Esophagus muscularis mucosa (tissue), 4 donors: Measurements from ENCODE around the gene ENOSF1. TPM values are rescaled to one million over a fixed set of nuclear protein-coding genes. Genes with fewer than 3 reads are reported as not detected.
"Not testable (repeated sequence)": the region's sequence is repeated elsewhere in the genome, so short reads cannot be mapped to it uniquely, and the experiment has no call there.

ENCODE experiments used
- DNase-seq: peaks from one replicate; pipeline ENCODE4 v3.0.0-alpha.2; 2017; ENCODE audit errors: extremely low spot score
- H3K27ac ChIP-seq, 4 donors: fragments of 200-600 bp; sonication (generic); replicated peaks in 1 of 4; 1 replicate in 3 of 4; 2 replicates in 1 of 4; pipeline ENCODE4 v1.5.1; 2016 to 2019; ENCODE audit warnings: mild to moderate bottlenecking in 1 of 4
- H3K27me3 ChIP-seq, 4 donors: fragments of 200-600 bp; sonication (generic); one replicate each; pipeline versions ENCODE4 v1.5.1 to v1.6.0; 2016 to 2019
- H3K36me3 ChIP-seq, 4 donors: fragments of 200-600 bp; sonication (generic); one replicate each; pipeline ENCODE4 v1.5.1; 2016 to 2019
- H3K4me1 ChIP-seq, 4 donors: fragments of 200-600 bp; sonication (generic); one replicate each; pipeline ENCODE4 v1.5.1; 2016 to 2019
- H3K4me3 ChIP-seq, 4 donors: fragments of 200-600 bp; sonication (generic); 1 replicate in 2 of 4; 2 replicates in 2 of 4; pipeline ENCODE4 v1.5.1; 2016 to 2019; ENCODE audit warnings: mild to moderate bottlenecking in 4 of 4, moderate library complexity in 1 of 4
- H3K9me3 ChIP-seq, 4 donors: fragments of 200-600 bp; sonication (generic); 1 replicate in 3 of 4; 2 replicates in 1 of 4; pipeline ENCODE4 v1.5.1; 2016 to 2019
- EP300 ChIP-seq: sonication (generic); formaldehyde crosslinking; IDR thresholded peaks from one replicate; pipeline ENCODE4 v1.6.1; 2017; ENCODE audit warnings: antibody characterized with exemption
- POLR2A ChIP-seq: fragments of 450-650 bp; IDR thresholded peaks from one replicate; pipeline ENCODE4 v1.6.1; 2017; ENCODE audit warnings: antibody characterized with exemption, moderate library complexity, mild to moderate bottlenecking, low read depth
- POLR2AphosphoS5 ChIP-seq, 2 donors: sonication (generic); formaldehyde crosslinking; IDR thresholded peaks; one replicate each; pipeline ENCODE4 v1.6.1; 2017; ENCODE audit warnings: antibody characterized with exemption in 2 of 2
- WGBS: methylation state at CpG from one replicate; pipeline ENCODE4 v1.1.5; 2018; 5-methylcytosine and 5-hydroxymethylcytosine counted together
- intact Hi-C: fragments of 100-400 bp; cut with DNase I; formaldehyde crosslinking; loops from one replicate; pipeline ENCODE4 v1.15.1; 2023
- total RNA-seq, 4 donors: library from RNA; depleted of rRNA; stranded (reverse); fragments of >200 nt; gene quantifications; one replicate each; pipeline versions ENCODE4 v1.1.0 to v1.2.1, GENCODE V29; 2016
- TF ChIP-seq, protein P1 (sequence below), 3 experiments: fragments of 200-600 bp in 2 of 3; fragments of 450-650 bp in 1 of 3; sonication (generic) in 2 of 3; IDR thresholded peaks; one replicate each; pipeline ENCODE4 v1.5.1; 2017 to 2019; ENCODE audit warnings: antibody characterized with exemption in 3 of 3, mild to moderate bottlenecking in 2 of 3, moderate library complexity in 1 of 3

Gene ENOSF1, protein sequence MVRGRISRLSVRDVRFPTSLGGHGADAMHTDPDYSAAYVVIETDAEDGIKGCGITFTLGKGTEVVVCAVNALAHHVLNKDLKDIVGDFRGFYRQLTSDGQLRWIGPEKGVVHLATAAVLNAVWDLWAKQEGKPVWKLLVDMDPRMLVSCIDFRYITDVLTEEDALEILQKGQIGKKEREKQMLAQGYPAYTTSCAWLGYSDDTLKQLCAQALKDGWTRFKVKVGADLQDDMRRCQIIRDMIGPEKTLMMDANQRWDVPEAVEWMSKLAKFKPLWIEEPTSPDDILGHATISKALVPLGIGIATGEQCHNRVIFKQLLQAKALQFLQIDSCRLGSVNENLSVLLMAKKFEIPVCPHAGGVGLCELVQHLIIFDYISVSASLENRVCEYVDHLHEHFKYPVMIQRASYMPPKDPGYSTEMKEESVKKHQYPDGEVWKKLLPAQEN
- total RNA-seq = 10 to 100 TPM; 21.6 to 53.2 (median 26.1) TPM

DNA sequence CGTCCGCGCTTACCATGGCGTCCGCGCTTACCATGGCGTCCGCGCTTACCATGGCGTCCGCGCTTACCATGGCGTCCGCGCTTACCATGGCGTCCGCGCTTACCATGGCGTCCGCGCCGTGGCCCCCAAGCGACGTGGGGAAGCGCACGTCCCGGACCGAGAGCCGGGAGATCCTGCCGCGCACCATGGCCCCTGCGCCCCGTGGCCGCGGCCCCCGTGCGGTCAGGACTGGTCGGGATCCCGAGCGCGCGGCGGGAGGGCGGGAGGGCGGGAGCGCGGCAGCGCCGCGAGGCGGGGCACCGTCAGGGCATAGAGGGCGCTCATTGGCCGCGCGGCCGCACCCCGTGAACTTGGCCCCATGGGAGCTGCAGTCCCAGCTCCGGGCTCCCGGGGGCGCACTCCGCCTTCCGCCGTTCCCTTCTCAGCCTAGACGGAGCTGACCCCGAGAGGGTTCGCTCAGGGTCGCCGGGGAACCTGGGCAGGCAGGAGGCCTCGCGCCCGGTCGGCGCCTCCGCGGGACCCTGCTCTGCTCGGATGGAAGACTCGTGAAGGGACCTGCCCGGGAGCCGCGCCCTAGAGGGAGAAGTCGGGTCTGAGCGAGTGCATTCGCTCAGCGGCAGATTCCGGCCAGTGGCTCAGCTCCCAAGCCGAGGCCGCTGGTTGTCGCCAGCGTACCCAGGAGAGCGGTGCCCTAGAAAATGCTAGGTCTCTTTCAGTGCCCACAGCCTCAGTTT is at the start of gene ENOSF1:
Gene ENOSF1 (minus strand): TSS at position 230 of the 734 bp plus-strand sequence. CDS start 43 bp downstream, at position 187.
- H3K4me1 ChIP-seq = peaks cover 10 to 30% (median 23%) of the 10 kb centered on the region in 4 donors
- peak within 1 kb of the TSS; percentile 61 to 73 (median 70) for H3K4me3 ChIP-seq
- TF ChIP-seq, protein P1, sequence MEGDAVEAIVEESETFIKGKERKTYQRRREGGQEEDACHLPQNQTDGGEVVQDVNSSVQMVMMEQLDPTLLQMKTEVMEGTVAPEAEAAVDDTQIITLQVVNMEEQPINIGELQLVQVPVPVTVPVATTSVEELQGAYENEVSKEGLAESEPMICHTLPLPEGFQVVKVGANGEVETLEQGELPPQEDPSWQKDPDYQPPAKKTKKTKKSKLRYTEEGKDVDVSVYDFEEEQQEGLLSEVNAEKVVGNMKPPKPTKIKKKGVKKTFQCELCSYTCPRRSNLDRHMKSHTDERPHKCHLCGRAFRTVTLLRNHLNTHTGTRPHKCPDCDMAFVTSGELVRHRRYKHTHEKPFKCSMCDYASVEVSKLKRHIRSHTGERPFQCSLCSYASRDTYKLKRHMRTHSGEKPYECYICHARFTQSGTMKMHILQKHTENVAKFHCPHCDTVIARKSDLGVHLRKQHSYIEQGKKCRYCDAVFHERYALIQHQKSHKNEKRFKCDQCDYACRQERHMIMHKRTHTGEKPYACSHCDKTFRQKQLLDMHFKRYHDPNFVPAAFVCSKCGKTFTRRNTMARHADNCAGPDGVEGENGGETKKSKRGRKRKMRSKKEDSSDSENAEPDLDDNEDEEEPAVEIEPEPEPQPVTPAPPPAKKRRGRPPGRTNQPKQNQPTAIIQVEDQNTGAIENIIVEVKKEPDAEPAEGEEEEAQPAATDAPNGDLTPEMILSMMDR (IDR thresholded peaks at IDR 0.05) = peak; percentile 71 to 87 (median 85)
- TF ChIP-seq POLR2A = no peak
- TF ChIP-seq EP300 = no peak
- TF ChIP-seq POLR2AphosphoS5 (IDR thresholded peaks at IDR 0.05) = peak; percentile 59 to 82
- H3K27me3 ChIP-seq = no peaks in the 10 kb centered on the region
- H3K27ac ChIP-seq = peak within 1 kb of the TSS; percentile 80 to 90 (median 86)
- intact Hi-C loops = no loop called here
- peak; percentile 93 for DNase-seq
- 6% methylated on average over 75 of the region's 91 CpGs for WGBS
- no peaks in the 10 kb centered on the region for H3K9me3 ChIP-seq
- H3K36me3 ChIP-seq = peaks cover 0 to 9% (median 4%) of the 10 kb centered on the region in 4 donors

DNA sequence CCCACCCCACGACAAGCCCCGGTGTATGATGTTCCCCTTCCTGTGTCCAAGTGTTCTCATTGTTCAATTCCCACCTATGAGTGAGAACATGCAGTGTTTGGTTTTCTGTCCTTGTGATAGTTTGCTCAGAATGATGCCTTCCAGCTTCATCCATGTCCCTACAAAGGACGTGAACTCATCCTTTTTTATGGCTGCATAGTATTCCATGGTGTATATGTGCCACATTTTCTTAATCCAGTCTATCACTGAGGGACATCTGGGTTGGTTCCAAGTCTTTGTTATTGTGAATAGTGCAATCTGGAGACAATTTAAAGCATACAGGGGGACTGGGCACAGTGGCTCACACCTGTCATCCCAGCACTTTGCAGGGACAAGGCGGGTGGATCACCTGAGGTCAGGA is 47.4 kb upstream of the ENOSF1 start:
- H3K27me3 ChIP-seq, H3K27ac ChIP-seq, intact Hi-C loops, H3K9me3 ChIP-seq, DNase-seq, H3K4me3 ChIP-seq, H3K4me1 ChIP-seq: not testable (repeated sequence)
- peaks cover 0 to 16% (median 6%) of the 10 kb centered on the region in 4 donors for H3K36me3 ChIP-seq
- WGBS = 100% methylated on average over 4 of the region's 4 CpGs

DNA sequence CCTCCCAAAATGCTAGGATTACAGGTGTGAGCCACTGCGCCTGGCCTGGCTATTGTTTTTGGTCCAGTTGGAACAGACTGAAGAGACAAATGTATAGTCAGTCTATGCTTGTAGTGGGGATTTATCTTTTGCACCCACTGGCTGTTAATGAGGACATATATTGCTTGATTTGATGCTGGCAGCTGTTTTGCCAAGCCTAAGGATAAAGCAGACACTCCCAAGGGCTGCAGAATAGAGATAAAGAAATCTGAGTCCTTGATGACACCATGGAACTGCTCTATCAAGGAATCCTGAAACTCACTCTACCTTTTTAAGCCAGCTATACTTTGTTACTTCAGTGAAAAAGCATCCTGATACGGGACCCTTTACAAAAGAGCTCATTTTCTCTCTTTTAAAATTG is 43.1 kb upstream of the ENOSF1 start:
- Histone ChIP-seq H3K27me3 (no peaks in the 10 kb centered on the region), H3K36me3 (peaks cover 0 to 46% (median 23%) of the 10 kb centered on the region in 4 donors), H3K27ac (no peak overlapping the region), H3K4me3 (no peak overlapping the region), H3K9me3 (no peaks in the 10 kb centered on the region), H3K4me1 (peaks cover 0 to 17% (median 13%) of the 10 kb centered on the region in 4 donors)
- no peak for DNase-seq
- TF ChIP-seq POLR2A = no peak
- intact Hi-C loops = no loop called here
- WGBS = 73% methylated on average over 2 of the region's 2 CpGs

DNA sequence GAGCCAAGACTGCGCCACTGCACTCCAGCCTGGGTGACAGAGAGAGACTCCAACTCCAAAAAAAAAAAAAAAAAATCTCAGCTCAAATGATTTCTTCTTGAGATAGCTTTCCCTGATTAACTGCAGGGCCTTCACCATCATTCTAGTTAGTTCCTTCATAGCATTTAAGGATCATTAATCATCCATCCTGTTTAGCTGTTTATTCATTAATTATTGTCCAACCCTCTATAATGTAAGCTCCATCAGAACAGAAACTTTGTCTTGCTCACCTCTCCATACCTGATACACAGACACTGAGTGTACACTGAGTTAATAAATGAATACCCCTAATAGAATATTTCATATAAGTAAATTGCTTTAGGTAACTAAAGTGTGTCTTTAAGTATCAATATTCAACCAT is 42.2 kb upstream of the ENOSF1 start:
- Histone ChIP-seq H3K36me3 (peaks cover 0 to 47% (median 25%) of the 10 kb centered on the region in 4 donors), H3K4me1 (peaks cover 0 to 21% (median 17%) of the 10 kb centered on the region in 4 donors), H3K9me3 (no peaks in the 10 kb centered on the region), H3K4me3 (no peak overlapping the region), H3K27me3 (no peaks in the 10 kb centered on the region), H3K27ac (no peak overlapping the region)
- WGBS = 80% methylated on average over 1 of the region's 1 CpG
- TF ChIP-seq, protein P1 (IDR thresholded peaks at IDR 0.05) = no peak
- TF ChIP-seq EP300 (no peak), POLR2AphosphoS5 (IDR thresholded peaks at IDR 0.05) (no peak), POLR2A (no peak)
- DNase-seq = no peak
- intact Hi-C loops = no loop called here

DNA sequence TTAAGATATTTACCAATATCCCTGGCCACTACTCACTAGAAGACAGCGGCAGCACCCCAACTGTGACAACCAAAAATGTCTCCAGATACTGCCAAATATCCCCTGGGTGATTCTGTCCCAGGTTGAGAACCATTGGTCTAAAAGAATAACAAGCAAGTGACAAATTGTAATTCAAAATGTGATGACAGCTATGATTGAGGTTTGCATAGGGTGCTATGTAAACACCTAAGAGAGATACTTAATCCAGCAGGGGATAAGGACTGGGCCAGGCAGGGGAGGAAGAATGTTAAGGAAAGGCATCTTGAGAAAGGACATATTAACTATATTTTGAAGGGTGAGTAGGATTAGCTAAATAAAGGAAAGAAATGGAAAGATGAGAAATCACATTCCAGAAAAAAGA is 38.0 kb upstream of the ENOSF1 start:
- Histone ChIP-seq H3K9me3 (no peaks in the 10 kb centered on the region), H3K4me1 (peaks cover 0 to 21% (median 17%) of the 10 kb centered on the region in 4 donors), H3K4me3 (no peak overlapping the region), H3K27me3 (no peaks in the 10 kb centered on the region), H3K36me3 (peaks cover 0 to 76% (median 35%) of the 10 kb centered on the region in 4 donors), H3K27ac (no peak overlapping the region)
- intact Hi-C loops = no loop called here
- 89% methylated on average over 1 of the region's 1 CpG for WGBS
- no peak for DNase-seq
- TF ChIP-seq EP300 (no peak), POLR2AphosphoS5 (IDR thresholded peaks at IDR 0.05) (no peak), POLR2A (no peak)
- TF ChIP-seq, protein P1 (IDR thresholded peaks at IDR 0.05) = no peak
